ENCODE measurements around the gene NEURL4.

The NEURL4 gene

GRCh38 chr17:7290685-7291084, 38.5 kb downstream of the NEURL4 start:
- H4K8ac ChIP-seq (ENCODE audit: low read length): no peak overlapping the region
- H3K14ac ChIP-seq (ENCODE audit: low read length in 2 of 2): no peak overlapping the region
- no peak overlapping the region for H4K91ac ChIP-seq (ENCODE audit: low read length)
- DNase-seq: no peak
- H3K23ac ChIP-seq (ENCODE audit: low read length in 2 of 2): no peak overlapping the region
- no peak overlapping the region for H2AK5ac ChIP-seq (ENCODE audit: low read length, severe bottlenecking)
- H3K4me2 ChIP-seq (ENCODE audit: low read length, poor library complexity, severe bottlenecking): no peak overlapping the region
- peaks cover 81 to 90% of the 10 kb centered on the region in 2 experiments for H3K27me3 ChIP-seq (ENCODE audit: control insufficient read depth in 1 of 2, insufficient read depth in 1 of 2, low read length in 2 of 2)
- no peaks in the 10 kb centered on the region for H3K9me3 ChIP-seq (ENCODE audit: control insufficient read depth, low read length)
- WGBS: 74% methylated on average over 11 of the region's 11 CpGs
- H3K27ac ChIP-seq (ENCODE audit: low read length, poor library complexity, severe bottlenecking): no peak overlapping the region
- H3K4ac ChIP-seq (ENCODE audit: low read depth in 1 of 2, low read length in 2 of 2): no peak overlapping the region
- no peaks in the 10 kb centered on the region for H3K79me1 ChIP-seq (replicated peaks; ENCODE audit: low read length, poor library complexity, severe bottlenecking)
- H2BK15ac ChIP-seq (ENCODE audit: low read depth, poor library complexity, severe bottlenecking): no peak overlapping the region
- H3K9ac ChIP-seq (ENCODE audit: low read length): no peak overlapping the region
- H3K18ac ChIP-seq (ENCODE audit: low read depth in 1 of 2, low read length in 2 of 2): no peak overlapping the region
- no peak overlapping the region for H2BK5ac ChIP-seq (ENCODE audit: low read depth, low read length, poor library complexity, severe bottlenecking)
- no peak overlapping the region for H3K4me3 ChIP-seq (ENCODE audit: insufficient read depth in 1 of 2, low read depth in 1 of 2, low read length in 2 of 2)
- no peak overlapping the region for H2BK12ac ChIP-seq (ENCODE audit: low read length in 2 of 2)
- no peak overlapping the region for H2BK120ac ChIP-seq (ENCODE audit: low read depth, low read length)
- peaks cover 13% of the 10 kb centered on the region for H3K4me1 ChIP-seq (ENCODE audit: control insufficient read depth, insufficient read depth, low read depth, low read length)
- H3K36me3 ChIP-seq (ENCODE audit: control insufficient read depth in 1 of 2, insufficient read depth in 2 of 2, low read depth in 1 of 2, low read length in 2 of 2): no peaks in the 10 kb centered on the region
- no peak overlapping the region for H2AFZ ChIP-seq (ENCODE audit: low read depth, low read length)

DNA sequence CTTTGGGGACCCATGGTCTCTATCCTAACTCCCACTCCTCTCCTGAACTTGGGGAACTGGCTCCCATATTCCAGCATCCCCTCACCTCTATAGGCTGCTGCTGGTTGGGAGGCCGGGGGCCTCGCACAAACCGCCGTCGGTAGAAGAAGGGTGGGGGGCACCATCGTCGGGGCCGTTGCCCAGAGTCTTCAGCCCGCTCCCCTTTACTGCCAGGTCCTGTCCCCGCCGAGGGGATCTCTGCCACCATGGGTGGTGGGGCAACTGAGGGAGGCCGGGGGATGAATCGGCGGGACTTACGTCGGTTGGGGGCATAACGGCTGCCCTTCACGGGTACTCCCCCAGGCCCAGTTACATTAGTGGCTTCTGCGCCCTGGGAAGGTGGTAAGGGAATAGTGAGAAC, 39.0 kb downstream of the NEURL4 start:
- Histone ChIP-seq H3K36me3 (ENCODE audit: control insufficient read depth in 1 of 2, insufficient read depth in 2 of 2, low read depth in 1 of 2, low read length in 2 of 2) (no peaks in the 10 kb centered on the region), H2AFZ (ENCODE audit: low read depth, low read length) (no peak overlapping the region), H3K9me3 (ENCODE audit: control insufficient read depth, low read length) (no peaks in the 10 kb centered on the region), H2AK5ac (ENCODE audit: low read length, severe bottlenecking) (no peak overlapping the region), H4K91ac (ENCODE audit: low read length) (no peak overlapping the region), H3K23ac (ENCODE audit: low read length in 2 of 2) (no peak overlapping the region), H3K4ac (ENCODE audit: low read depth in 1 of 2, low read length in 2 of 2) (no peak overlapping the region), H4K8ac (ENCODE audit: low read length) (no peak overlapping the region), H3K4me3 (ENCODE audit: insufficient read depth in 1 of 2, low read depth in 1 of 2, low read length in 2 of 2) (no peak overlapping the region), H3K9ac (ENCODE audit: low read length) (no peak overlapping the region), H3K14ac (ENCODE audit: low read length in 2 of 2) (no peak overlapping the region), H3K18ac (ENCODE audit: low read depth in 1 of 2, low read length in 2 of 2) (no peak overlapping the region), H2BK15ac (ENCODE audit: low read depth, poor library complexity, severe bottlenecking) (no peak overlapping the region), H2BK12ac (ENCODE audit: low read length in 2 of 2) (no peak overlapping the region), H3K27ac (ENCODE audit: low read length, poor library complexity, severe bottlenecking) (no peak overlapping the region), H2BK120ac (ENCODE audit: low read depth, low read length) (no peak overlapping the region), H3K27me3 (ENCODE audit: control insufficient read depth in 1 of 2, insufficient read depth in 1 of 2, low read length in 2 of 2) (peaks cover 83 to 91% of the 10 kb centered on the region in 2 experiments), H3K4me2 (ENCODE audit: low read length, poor library complexity, severe bottlenecking) (no peak overlapping the region), H3K79me1 (replicated peaks; ENCODE audit: low read length, poor library complexity, severe bottlenecking) (no peaks in the 10 kb centered on the region), H3K4me1 (ENCODE audit: control insufficient read depth, insufficient read depth, low read depth, low read length) (peaks cover 12% of the 10 kb centered on the region), H2BK5ac (ENCODE audit: low read depth, low read length, poor library complexity, severe bottlenecking) (no peak overlapping the region)
- 92% methylated on average over 18 of the region's 19 CpGs for WGBS
- no peak for DNase-seq

DNA sequence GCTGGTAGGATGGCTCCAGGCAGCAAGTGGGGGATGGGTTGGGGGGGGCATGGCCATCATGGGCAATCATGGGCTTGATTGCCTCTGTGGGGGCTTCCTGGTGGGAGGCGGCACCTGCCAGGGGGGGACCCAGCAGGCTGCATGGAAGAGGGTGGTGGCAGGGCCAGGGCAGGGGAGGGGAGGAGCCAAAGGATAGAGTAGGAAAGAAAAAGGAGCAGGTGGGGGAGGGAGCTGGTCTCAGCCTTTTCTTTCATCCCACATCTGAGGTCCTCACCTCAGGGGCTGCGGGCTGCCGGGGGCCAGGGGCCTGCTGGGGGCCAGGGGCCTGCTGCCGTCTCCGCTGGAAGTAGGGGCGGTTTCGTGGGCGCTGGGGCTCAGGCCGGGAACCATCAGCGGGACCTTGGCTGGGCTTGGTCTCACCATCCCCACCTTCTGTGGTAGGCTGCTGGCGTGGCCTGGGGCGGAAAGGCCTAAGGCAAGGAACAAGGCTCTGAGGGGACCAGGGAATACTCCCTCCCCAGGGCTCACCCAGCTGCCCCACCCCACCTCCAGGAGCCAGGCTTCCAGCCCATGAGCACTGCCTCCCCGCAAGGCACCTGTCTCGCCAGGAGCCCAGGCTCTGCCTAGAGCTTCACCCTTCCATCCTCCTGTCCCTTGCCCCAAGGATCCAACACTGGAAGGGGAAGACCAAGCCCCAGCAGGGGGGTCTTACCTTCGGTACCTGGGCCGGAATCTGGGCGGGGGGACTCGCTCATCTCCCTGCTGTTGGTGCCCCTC, 39.7 kb downstream of the NEURL4 start:
- Histone ChIP-seq H2BK5ac (ENCODE audit: low read depth, low read length, poor library complexity, severe bottlenecking) (no peak overlapping the region), H3K4ac (ENCODE audit: low read depth in 1 of 2, low read length in 2 of 2) (no peak overlapping the region), H3K9ac (ENCODE audit: low read length) (no peak overlapping the region), H2BK120ac (ENCODE audit: low read depth, low read length) (no peak overlapping the region), H2BK15ac (ENCODE audit: low read depth, poor library complexity, severe bottlenecking) (no peak overlapping the region), H3K36me3 (ENCODE audit: control insufficient read depth in 1 of 2, insufficient read depth in 2 of 2, low read depth in 1 of 2, low read length in 2 of 2) (no peaks in the 10 kb centered on the region), H4K8ac (ENCODE audit: low read length) (no peak overlapping the region), H3K23ac (ENCODE audit: low read length in 2 of 2) (no peak overlapping the region), H3K4me2 (ENCODE audit: low read length, poor library complexity, severe bottlenecking) (no peak overlapping the region), H3K4me1 (ENCODE audit: control insufficient read depth, insufficient read depth, low read depth, low read length) (peaks cover 6% of the 10 kb centered on the region), H2BK12ac (ENCODE audit: low read length in 2 of 2) (no peak overlapping the region), H2AK5ac (ENCODE audit: low read length, severe bottlenecking) (no peak overlapping the region), H3K27me3 (ENCODE audit: control insufficient read depth in 1 of 2, insufficient read depth in 1 of 2, low read length in 2 of 2) (peaks cover 86 to 92% of the 10 kb centered on the region in 2 experiments), H3K79me1 (replicated peaks; ENCODE audit: low read length, poor library complexity, severe bottlenecking) (no peaks in the 10 kb centered on the region), H3K4me3 (ENCODE audit: insufficient read depth in 1 of 2, low read depth in 1 of 2, low read length in 2 of 2) (no peak overlapping the region), H3K18ac (ENCODE audit: low read depth in 1 of 2, low read length in 2 of 2) (no peak overlapping the region), H2AFZ (ENCODE audit: low read depth, low read length) (no peak overlapping the region), H4K91ac (ENCODE audit: low read length) (no peak overlapping the region), H3K27ac (ENCODE audit: low read length, poor library complexity, severe bottlenecking) (no peak overlapping the region), H3K9me3 (ENCODE audit: control insufficient read depth, low read length) (no peaks in the 10 kb centered on the region), H3K14ac (ENCODE audit: low read length in 2 of 2) (no peak overlapping the region)
- WGBS: 86% methylated on average over 17 of the region's 18 CpGs
- DNase-seq: no peak

DNA sequence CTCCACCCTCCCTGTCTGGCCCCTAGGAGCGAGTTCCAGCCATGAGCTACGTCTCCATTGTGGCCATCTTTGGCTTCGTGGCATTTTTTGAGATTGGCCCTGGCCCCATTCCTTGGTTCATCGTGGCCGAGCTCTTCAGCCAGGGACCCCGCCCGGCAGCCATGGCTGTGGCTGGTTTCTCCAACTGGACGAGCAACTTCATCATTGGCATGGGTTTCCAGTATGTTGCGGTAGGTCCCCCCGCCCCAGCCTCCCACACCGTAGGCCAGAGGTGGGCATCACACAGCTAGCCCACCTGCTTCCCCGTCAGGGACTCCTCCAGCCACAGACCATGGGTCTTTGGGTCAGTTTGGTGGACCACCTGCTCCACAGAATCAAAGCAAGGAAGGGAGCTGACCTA, 43.5 kb downstream of the NEURL4 start:
- Histone ChIP-seq H3K9me3 (ENCODE audit: control insufficient read depth, low read length) (no peaks in the 10 kb centered on the region), H2AK5ac (ENCODE audit: low read length, severe bottlenecking) (no peak overlapping the region), H3K14ac (ENCODE audit: low read length in 2 of 2) (no peak overlapping the region), H2BK15ac (ENCODE audit: low read depth, poor library complexity, severe bottlenecking) (no peak overlapping the region), H4K8ac (ENCODE audit: low read length) (no peak overlapping the region), H3K4ac (ENCODE audit: low read depth in 1 of 2, low read length in 2 of 2) (no peak overlapping the region), H2BK120ac (ENCODE audit: low read depth, low read length) (no peak overlapping the region), H3K4me2 (ENCODE audit: low read length, poor library complexity, severe bottlenecking) (no peak overlapping the region), H3K36me3 (ENCODE audit: control insufficient read depth in 1 of 2, insufficient read depth in 2 of 2, low read depth in 1 of 2, low read length in 2 of 2) (no peaks in the 10 kb centered on the region), H2AFZ (ENCODE audit: low read depth, low read length) (no peak overlapping the region), H2BK5ac (ENCODE audit: low read depth, low read length, poor library complexity, severe bottlenecking) (no peak overlapping the region), H3K9ac (ENCODE audit: low read length) (no peak overlapping the region), H3K23ac (ENCODE audit: low read length in 2 of 2) (no peak overlapping the region), H3K4me1 (ENCODE audit: control insufficient read depth, insufficient read depth, low read depth, low read length) (peaks cover 19% of the 10 kb centered on the region), H3K18ac (ENCODE audit: low read depth in 1 of 2, low read length in 2 of 2) (no peak overlapping the region), H3K27me3 (ENCODE audit: control insufficient read depth in 1 of 2, insufficient read depth in 1 of 2, low read length in 2 of 2) (peaks cover 82 to 85% of the 10 kb centered on the region in 2 experiments), H2BK12ac (ENCODE audit: low read length in 2 of 2) (no peak overlapping the region), H3K27ac (ENCODE audit: low read length, poor library complexity, severe bottlenecking) (no peak overlapping the region), H4K91ac (ENCODE audit: low read length) (no peak overlapping the region), H3K79me1 (replicated peaks; ENCODE audit: low read length, poor library complexity, severe bottlenecking) (no peaks in the 10 kb centered on the region), H3K4me3 (ENCODE audit: insufficient read depth in 1 of 2, low read depth in 1 of 2, low read length in 2 of 2) (no peak overlapping the region)
- WGBS: 90% methylated on average over 12 of the region's 12 CpGs
- no peak for DNase-seq

Measured in mesenchymal stem cell (in vitro differentiated cells and primary cell).